Activated CD4-positive, alpha-beta T cell treated with anti-CD3 and anti-CD28 coated beads, Interleukin-2, amount 50 U/mL, for 4 hours (primary cell): ENCODE data around the gene TBCD.

Experiments
- DNase-seq, 2 experiments: peaks; one replicate each; pipeline ENCODE4 v3.0.0-alpha.2; 2020

The TBCD gene

GRCh38 chr17:82859431-82860403 is 107.9 kb downstream of the TBCD start:
- DNase-seq, result peak; percentile 54 to 62

DNA sequence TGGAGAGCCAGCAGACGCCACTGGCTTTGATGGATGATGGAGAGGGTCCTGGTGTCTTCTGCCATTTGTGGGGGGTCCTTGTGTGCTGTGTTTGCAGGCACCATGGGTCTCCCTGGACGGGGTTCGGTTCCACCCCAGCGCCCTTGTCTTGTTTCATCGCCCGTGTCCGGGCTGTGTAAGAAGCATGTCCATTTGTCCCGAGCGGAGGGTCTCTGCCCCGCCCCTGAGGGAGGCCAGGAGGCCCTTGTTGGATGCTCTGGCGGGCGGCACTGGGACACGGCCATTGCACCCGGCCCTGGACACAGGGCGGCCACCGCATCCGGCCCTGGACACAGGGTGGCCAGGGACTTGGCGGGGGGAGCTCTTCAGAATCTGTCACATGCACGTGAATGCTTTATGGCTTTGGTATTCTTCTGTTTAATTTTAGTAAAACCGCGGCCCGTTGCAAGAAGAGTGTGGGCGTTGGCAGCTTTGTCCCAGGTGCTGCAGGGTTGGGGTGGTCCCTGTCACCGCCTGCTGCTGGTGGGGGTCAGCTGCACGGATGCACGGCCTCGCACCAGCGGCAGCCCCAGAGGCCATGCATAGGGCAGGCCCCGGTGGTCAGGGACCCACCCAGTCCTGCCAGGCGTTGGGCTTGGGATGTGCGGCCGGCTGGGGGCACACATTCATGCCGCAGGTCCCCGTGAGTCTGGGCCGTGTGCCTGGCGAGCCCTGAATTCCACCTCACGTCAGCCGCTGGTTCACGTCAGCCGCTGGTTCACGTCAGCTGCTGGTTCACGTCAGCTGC is 108.9 kb downstream of the TBCD start:
- DNase-seq, result no peak

GRCh38 chr17:82861393-82861775 is 109.5 kb downstream of the TBCD start:
- no peak for DNase-seq

DNA sequence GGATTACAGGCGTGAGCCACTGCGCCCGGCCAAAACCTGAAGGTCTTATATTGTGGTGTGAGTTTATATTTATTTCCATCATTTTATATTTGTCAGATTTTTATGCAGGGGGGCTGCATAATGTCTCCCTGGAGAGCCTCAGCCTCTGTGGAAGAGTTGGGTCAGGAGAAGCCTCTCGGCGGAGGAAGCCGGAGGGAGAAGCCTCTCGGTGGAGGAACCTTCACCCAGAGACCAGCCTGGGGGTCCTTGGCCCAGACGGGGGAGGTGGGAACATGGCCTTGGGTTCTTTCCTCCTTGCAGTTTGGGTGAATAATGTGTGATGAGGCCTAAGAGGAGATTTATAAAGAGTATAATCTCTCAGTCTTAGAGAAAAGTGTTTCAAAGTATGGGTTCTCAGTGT is 110.3 kb downstream of the TBCD start:
- no peak for DNase-seq

GRCh38 chr17:82862737-82863382 is 111.0 kb downstream of the TBCD start:
- DNase-seq, result no peak

- DNase-seq, result no peak
Observed at GRCh38 chr17:82863383-82863940, 111.6 kb downstream of the TBCD start.

DNA sequence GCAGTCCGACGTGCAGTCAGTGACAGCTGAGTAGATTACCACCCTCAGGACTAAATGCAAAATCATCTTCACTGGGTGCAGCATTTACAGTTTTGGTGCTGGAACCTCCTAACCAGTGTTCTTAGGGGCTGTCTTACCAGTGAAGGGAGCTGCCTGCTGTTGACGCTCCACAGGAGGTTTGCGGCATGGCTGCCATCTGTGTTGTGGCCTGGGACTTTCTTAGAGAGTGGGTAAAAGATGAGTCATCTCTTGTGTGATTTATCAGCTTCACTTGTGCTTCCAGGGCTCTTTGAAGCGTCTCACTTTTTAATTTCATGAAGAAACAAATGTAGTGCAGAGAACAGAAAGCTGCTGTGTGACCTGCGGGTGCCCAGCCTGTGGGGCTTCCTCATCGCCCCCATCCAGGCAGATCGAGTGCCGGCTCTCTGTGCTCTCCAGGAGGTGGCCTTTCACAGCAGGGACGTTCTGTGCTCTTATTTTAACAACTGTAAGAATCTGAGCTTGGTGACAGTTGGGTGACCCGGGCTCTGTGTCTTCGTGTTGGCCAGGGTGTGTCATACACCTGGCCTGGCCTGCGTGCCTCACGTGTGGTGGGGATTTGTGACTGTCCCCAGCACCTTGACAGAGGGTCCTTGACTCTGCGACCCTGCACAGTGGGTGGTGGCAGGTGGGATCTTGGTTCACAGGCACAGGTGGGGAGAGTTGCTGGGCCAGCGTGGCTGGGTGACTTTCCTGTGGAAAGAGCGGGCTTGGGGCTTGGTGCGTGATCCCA is 112.3 kb downstream of the TBCD start:
- DNase-seq, result peak; percentile 80 to 81

DNA sequence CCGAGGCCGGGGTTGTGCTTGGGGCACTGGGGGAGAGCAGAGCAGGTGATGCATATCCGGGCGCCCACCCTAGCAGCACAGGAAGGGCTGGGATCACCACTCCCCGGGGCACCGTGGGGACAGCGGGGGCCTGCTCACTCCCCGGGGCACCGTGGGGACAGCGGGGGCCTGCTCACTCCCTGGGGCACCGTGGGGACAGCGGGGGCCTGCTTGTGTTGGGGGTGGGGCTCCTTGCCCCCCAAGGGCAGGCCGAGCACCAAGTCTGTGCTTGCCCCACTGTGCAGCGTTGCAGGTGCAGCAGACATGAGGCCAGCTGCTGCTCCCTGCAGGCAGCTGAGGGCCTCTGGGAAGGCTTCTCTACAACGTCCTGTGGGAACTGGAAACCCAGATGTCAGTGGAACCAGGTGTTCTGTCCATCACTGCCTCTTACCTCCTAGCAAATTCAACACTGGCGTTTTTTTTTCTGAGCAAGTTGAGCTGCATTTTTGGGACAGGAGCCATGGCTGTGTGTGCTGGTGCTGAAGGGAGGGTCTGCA is 112.9 kb downstream of the TBCD start:
- no peak for DNase-seq

DNA sequence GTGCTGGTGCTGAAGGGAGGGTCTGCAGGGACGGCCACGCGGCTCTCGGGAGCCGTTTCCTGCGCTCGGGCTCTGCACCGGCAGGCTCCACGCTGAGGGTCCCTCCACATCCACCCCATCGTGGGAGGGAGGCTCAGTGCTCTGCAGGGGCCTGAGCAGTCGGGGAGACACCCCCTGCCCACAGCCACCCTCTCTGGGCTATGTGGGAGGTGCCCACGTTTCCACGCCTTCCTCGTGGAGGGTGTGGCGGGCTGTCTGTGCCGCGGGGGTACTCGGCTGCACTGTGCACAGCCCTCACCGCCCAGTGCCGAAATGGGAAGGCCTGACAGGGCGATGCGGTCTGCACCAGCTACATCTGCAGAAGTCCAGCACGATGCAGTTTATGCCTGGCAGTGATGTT is 113.4 kb downstream of the TBCD start:
- no peak for DNase-seq

- DNase-seq, result no peak
Observed at GRCh38 chr17:82865774-82866395, 114.0 kb downstream of the TBCD start.

DNA sequence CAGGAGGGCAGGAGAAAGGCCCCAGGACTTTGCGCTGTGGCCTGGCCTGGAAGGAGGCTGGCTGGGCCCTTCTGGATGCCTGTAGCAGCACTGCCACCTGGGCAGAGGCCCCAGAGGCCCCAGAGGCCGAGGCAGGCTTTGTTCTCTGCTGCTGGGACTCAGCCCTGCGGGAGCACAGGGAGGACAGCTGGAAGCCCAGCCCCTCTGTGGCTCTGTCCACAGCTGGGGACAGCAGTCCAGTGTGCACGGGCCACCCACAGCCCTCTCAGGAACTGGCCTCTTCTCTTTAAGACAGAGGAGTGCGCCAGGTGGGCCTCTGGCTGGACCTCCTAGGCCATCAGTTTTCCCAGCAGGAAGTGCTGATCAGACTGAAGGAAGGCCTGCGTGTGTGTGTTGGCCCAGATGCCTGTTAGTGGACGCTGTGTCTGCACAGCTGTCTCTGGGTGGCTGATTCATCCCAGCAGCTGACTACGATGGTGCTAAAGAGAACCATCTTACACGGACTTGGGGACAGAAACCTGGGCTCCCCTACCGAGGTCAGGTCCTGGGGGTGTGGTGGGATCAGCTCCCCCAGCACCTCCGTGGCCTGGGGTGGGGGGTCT is 114.8 kb downstream of the TBCD start:
- DNase-seq, result no peak

DNA sequence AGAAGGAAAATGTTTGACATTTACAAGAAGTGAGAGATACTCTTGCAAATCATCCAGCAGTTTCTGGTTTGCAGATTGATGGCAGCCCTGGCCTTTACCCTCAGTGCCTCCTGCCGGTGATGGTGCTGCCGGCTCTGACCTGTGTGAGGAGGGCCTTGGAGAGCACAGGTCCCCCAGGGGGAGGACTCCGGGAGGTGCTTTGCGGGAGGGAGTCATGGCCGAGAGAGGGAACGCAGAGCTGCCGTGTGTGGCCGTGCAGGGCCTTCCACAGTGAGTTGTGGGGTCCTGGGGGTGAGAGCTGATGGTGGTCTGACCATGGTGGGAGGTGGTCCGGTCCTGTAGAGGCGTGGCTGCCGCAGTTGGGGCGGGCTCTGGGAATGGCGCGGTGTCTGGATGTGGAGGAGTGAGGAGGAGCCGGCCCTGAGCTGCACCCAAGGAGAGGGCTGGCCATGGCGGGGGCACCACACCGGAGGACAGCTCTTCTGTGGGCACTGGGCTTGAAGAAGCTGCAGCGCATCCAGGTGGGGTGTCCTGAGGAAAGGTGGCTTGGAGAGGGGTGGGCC is 116.0 kb downstream of the TBCD start:
- no peak for DNase-seq

DNA sequence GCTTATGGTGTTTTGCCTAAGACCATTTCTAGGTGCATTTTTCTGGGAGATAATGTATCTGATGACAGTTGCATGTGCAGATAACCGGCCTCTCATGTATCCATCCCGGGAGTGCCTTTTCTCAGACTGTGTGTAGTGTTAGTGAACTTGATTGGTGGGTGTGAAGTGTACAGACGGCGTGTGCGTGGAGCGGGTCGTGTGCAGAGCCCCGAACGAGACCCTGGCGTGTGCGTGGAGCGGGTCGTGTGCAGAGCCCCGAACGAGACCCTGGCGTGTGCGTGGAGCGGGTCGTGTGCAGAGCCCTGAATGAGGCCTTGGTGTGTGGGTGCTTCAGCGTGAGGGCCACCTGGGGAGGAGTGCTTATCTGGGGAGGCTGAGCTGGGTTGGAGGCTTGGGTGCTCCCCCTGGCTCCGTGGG is 116.9 kb downstream of the TBCD start:
- no peak for DNase-seq

DNA sequence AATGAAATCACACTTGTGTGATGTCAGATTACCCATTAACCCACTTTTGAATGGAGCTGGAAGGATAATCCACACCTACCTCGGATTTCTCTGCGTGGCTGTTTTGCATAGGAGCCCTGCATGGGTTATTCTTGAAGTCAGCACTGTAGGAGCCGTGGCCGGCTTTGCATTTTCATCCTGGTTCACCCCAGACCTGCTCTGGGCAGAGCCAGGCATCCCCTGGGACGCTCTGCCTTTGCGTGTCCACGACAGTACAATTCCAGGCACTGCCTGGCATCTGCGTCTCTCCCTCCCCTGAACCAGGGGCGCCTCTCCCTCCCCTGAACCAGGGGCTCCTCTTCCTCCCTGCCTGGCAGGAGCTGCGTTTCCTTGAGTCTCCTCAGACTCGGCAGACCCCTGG is 117.7 kb downstream of the TBCD start:
- no peak for DNase-seq

- DNase-seq, result no peak
Observed at GRCh38 chr17:82870091-82870491, 118.2 kb downstream of the TBCD start.

DNA sequence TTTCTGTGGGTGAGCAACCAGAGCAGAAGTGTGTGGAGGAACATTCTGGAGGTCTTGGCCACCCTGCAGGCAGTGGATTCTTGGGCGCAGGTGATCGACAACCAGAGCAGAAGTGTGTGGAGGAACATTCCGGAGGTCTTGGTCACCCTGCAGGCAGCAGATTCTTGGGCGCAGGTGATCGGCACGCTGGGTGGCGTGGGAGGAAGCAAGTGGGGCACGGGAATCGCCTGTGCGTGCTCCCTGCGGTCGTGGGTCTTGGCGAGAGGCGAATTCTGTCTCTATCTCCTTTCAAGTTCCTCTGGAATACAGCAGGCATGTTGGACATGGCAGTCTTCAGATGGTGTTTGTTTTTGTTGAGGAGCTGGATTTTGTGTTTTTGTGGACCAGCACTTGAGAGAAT is 118.7 kb downstream of the TBCD start:
- no peak for DNase-seq

GRCh38 chr17:82871056-82871775 is 119.4 kb downstream of the TBCD start:
- no peak for DNase-seq

- no peak for DNase-seq
Observed at GRCh38 chr17:82871776-82872561, 120.1 kb downstream of the TBCD start.
